SK-N-MC (cell line): ENCODE data around the gene C17orf75.
A peak's percentile ranks its signal among the peaks of the same experiment; 100 is the strongest.
"Not testable (repeated sequence)": the region's sequence is repeated elsewhere in the genome, so short reads cannot be mapped to it uniquely, and the experiment has no call there.

Experiments used
- DNase-seq: peaks from one replicate; pipeline ENCODE4 v3.0.0-alpha.2; 2011; ENCODE audit warnings: low read depth, low spot score
- H3K27ac ChIP-seq: fragments of 200-600 bp; sonication (generic); 2 replicates; pipeline ENCODE4 v1.5.1; 2016; ENCODE audit warnings: mixed run types
- H3K36me3 ChIP-seq: fragments of 200-600 bp; sonication (generic); 2 replicates; pipeline ENCODE4 v1.6.1; 2017; ENCODE audit warnings: antibody characterized with exemption, low read length, mixed read lengths; ENCODE audit not compliant: insufficient read depth
- H3K4me3 ChIP-seq: fragments of 200-600 bp; sonication (generic); 2 replicates; pipeline ENCODE4 v1.5.1; 2016
- H3K9ac ChIP-seq: fragments of 200-600 bp; sonication (generic); 2 replicates; pipeline ENCODE4 v1.8.0; 2017; ENCODE audit warnings: mixed run types, mixed read lengths; ENCODE audit not compliant: insufficient read length
- H3K9me3 ChIP-seq: fragments of 200-600 bp; sonication (generic); 2 replicates; pipeline ENCODE4 v1.6.1; 2017; ENCODE audit warnings: low read depth, mild to moderate bottlenecking, antibody characterized with exemption, low read length, moderate library complexity, mixed read lengths
- EZH2 ChIP-seq: fragments of 200-600 bp; sonication (generic); IDR thresholded peaks from one replicate; pipeline ENCODE4 v1.6.1; 2017; ENCODE audit warnings: antibody characterized with exemption
- FOXP2 ChIP-seq: optimal IDR thresholded peaks from 2 replicates; pipeline ENCODE3; 2011; ENCODE audit warnings: mild to moderate bottlenecking, moderate library complexity; ENCODE audit not compliant: insufficient read depth; ENCODE audit errors: extremely low read length, control extremely low read depth
- POLR2AphosphoS5 ChIP-seq: IDR thresholded peaks from 2 replicates; pipeline ENCODE4 v1.6.1; 2012; ENCODE audit warnings: mild to moderate bottlenecking, low read depth, low read length, borderline replicate concordance

C17orf75 gene

GRCh38 chr17:32341857-32342602 lies at the start of gene C17orf75:
TSS of gene C17orf75 (minus strand) at chr17:32342173. CDS start at chr17:32342139, 34 bp downstream.
- H3K9ac ChIP-seq = peak within 1 kb of the TSS; percentile 72
- peaks cover 13% of the 10 kb centered on the region; the same call in 1 of the 2 replicates for H3K36me3 ChIP-seq
- no peak within 1 kb of the TSS for H3K27ac ChIP-seq
- no peak for DNase-seq
- TF ChIP-seq FOXP2 (no peak), POLR2AphosphoS5 (peak; percentile 84)
- H3K4me3 ChIP-seq = peak within 1 kb of the TSS; percentile 79
- no peaks in the 10 kb centered on the region for H3K9me3 ChIP-seq

DNA sequence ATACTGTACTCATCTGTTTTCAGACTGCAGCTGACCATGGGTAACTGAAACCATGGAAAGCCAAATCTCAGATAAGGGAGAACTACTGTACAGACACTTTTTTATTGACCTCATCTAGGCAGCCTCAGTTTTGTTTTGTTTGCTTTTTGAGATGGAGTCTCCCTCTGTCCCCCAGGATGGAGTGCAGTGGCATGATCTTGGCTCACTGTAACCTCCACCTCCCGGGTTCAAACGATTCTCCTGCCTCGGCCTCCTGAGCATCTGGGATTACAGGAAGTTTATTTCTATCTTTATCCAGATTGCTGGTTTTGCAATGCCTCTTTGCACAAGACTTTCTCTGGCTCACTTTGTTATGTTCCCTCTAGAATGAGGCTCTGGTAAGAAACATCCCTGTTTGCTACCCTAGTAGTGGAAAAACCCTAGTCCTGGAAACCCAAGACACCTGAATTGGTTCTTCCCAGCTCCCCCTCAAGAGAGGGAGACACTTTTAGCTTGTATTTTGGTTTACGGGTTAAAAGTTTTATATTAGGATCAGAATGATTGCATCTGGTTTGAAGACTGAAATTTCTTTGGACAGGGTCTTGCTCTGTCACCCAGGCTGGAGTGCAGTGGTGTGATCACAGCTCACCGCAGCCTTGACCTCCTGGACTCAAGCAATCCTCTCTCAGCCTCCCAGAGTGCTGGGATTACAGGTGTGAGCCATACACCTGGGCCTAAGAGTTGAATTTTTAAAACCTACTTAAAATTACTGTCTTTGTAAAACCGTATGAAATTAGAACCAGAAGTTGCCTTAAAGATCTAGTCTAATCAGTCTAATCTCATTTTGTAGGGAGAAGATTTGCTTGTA lies 46.9 kb upstream of the C17orf75 start:
- H3K9me3 ChIP-seq = no peaks in the 10 kb centered on the region
- H3K4me3 ChIP-seq = no peak overlapping the region
- TF ChIP-seq POLR2AphosphoS5 (no peak), EZH2 (no peak), FOXP2 (no peak)
- H3K9ac ChIP-seq = no peak overlapping the region
- no peak for DNase-seq
- H3K27ac ChIP-seq = no peak overlapping the region
- no peaks in the 10 kb centered on the region for H3K36me3 ChIP-seq

DNA sequence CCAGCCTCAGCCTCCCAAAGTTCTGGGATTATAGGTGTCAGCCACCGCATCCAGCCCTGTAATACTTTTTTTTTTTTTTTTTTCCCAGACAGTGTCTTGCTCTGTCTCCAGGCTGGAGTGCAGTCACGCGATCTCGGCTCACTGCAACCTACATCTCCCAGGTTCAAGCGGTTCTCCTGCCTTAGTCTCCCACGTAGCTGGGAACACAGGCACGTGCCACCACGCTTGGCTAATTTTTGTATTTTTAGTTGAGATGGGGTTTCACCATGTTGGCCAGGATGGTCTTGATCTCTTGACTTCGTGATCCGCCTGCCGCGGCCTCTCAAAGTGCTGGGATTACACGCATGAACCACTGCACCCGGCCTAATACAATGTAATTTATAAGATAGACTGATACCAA lies 46.2 kb upstream of the C17orf75 start:
- H3K9me3 ChIP-seq, H3K4me3 ChIP-seq, H3K27ac ChIP-seq, H3K36me3 ChIP-seq, DNase-seq, H3K9ac ChIP-seq: not testable (repeated sequence)

DNA sequence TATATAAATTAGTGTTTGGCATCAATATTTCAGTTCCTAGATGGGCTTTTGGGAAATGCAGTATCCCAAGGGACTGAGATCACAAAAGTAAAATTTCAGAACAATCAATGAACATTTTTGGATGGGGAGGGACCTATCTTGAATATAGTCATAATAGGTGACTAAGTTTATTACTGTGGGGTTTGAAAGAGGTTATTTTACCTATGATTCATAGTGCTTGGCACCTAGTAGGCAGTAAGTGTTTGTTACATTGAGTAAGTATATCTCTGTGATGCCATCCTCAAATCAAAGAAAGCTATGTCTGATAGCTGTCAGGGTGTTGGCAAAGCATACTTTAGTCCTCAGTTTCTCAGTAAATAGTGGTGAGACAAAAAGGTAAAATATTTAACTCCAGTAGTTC lies 44.9 kb upstream of the C17orf75 start:
- H3K4me3 ChIP-seq = no peak overlapping the region
- TF ChIP-seq POLR2AphosphoS5 (0 out of 2 replicates have a peak, but pooled peaks have one; percentile 5), FOXP2 (no peak), EZH2 (no peak)
- no peak for DNase-seq
- H3K27ac ChIP-seq = no peak overlapping the region
- no peaks in the 10 kb centered on the region for H3K9me3 ChIP-seq
- H3K9ac ChIP-seq = no peak overlapping the region
- peaks cover 12% of the 10 kb centered on the region for H3K36me3 ChIP-seq

- Histone ChIP-seq H3K27ac (no peak overlapping the region), H3K9ac (no peak overlapping the region), H3K9me3 (no peaks in the 10 kb centered on the region), H3K36me3 (peaks cover 21% of the 10 kb centered on the region), H3K4me3 (no peak overlapping the region)
- TF ChIP-seq FOXP2 (no peak), POLR2AphosphoS5 (no peak), EZH2 (no peak)
- DNase-seq = no peak
These were observed 44.0 kb upstream of the C17orf75 start for GRCh38 chr17:32385971-32386370.

DNA sequence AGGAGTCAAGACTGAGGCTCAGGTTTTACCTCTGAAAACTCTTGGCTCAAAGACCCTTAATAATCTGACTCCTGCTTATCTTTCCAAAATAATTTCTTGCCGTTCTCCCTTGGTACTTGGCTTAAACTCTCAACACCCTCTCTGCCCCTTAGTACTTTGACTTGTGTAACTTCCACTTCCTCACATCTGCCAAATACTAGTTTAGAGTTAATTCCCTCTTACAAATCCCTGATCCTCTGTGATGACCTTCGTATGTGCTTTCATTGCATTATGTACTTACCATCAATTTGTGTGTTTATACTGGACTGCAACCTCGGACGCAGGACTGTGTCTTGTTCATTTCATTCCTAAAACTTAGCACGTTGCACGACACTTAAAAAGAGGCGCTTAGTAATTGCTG lies 43.1 kb upstream of the C17orf75 start:
- H3K4me3 ChIP-seq = no peak overlapping the region
- no peak for DNase-seq
- H3K9me3 ChIP-seq = no peaks in the 10 kb centered on the region
- H3K36me3 ChIP-seq = peaks cover 28% of the 10 kb centered on the region
- H3K9ac ChIP-seq = no peak overlapping the region
- H3K27ac ChIP-seq = no peak overlapping the region
- TF ChIP-seq POLR2AphosphoS5 (no peak), EZH2 (no peak), FOXP2 (no peak)

DNA sequence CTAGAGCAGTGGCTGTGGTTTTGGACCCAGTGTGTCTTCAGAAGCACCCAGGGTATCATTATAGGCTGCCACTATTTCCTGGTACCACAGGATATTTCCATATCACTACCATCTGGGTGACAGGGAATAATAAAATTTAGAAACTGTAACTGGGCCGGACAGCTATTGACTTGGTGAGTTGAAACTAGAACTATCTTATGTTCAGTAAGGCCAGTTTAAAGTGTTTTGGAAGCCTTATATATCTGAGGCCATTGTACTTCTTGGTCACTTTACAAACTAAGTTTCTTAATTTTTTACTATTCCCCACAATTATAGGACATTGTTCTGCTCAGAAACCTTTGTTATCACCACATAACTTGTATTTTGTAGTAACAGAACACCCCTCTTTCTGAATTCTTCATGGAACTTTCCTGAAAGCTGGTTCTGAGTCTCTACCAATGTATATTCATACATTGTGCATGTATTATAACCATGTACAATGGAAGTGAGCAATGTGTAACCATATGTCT lies 42.0 kb upstream of the C17orf75 start:
- TF ChIP-seq FOXP2 (no peak), POLR2AphosphoS5 (no peak), EZH2 (no peak)
- H3K9ac ChIP-seq = no peak overlapping the region
- DNase-seq = no peak
- H3K27ac ChIP-seq = peak overlapping the region; percentile 32; the same call in 1 of the 2 replicates
- peaks cover 38% of the 10 kb centered on the region for H3K36me3 ChIP-seq
- H3K4me3 ChIP-seq = no peak overlapping the region
- no peaks in the 10 kb centered on the region for H3K9me3 ChIP-seq

- TF ChIP-seq POLR2AphosphoS5 (no peak), EZH2 (no peak), FOXP2 (no peak)
These were observed 40.7 kb upstream of the C17orf75 start for GRCh38 chr17:32382526-32383223.

More at GRCh38 chr17:32382526-32383223, 40.7 kb upstream of the C17orf75 start:
- H3K27ac ChIP-seq = no peak overlapping the region
- H3K36me3 ChIP-seq = peaks cover 52% of the 10 kb centered on the region
- H3K9ac ChIP-seq = no peak overlapping the region
- H3K9me3 ChIP-seq = no peaks in the 10 kb centered on the region
- H3K4me3 ChIP-seq = no peak overlapping the region
- no peak for DNase-seq
